GM12878 (cell line): Measurements from ENCODE around the gene COLQ. TPM values are rescaled to one million over a fixed set of nuclear protein-coding genes. Genes with fewer than 3 reads are reported as not detected.

Experiments
- ATAC-seq: fragments of 200-7000 bp; cut with Tn5 transposase; 3 replicates; pipeline ENCODE4 v1.9.1; 2020; ENCODE audit warnings: mild to moderate bottlenecking, moderate library complexity
- BruUV-seq: library from RNA; stranded (reverse); fragments of 400-500 nt; replicated peaks from 2 replicates; lab custom pipeline; 2021; lab: Mats Ljungman, UMichigan
- CTCF ChIA-PET: fragments of 300-600 bp; sonication (Branson Sonifier 250); formaldehyde crosslinking; extraction: SDS; loops from one replicate; lab custom pipeline; 2021; ENCODE audit warnings: inconsistent platforms; lab: Yijun Ruan, JAX
- POLR2A ChIA-PET: fragments of 350-600 bp; formaldehyde crosslinking; extraction: SDS; loops from one replicate; lab custom pipeline; 2021; ENCODE audit warnings: inconsistent platforms; lab: Charles Lee
- RAD21 ChIA-PET: fragments of 300-600 bp; sonication (Branson Sonifier 250); formaldehyde crosslinking; loops from one replicate; lab custom pipeline; 2023; ENCODE audit warnings: antibody characterized with exemption; ENCODE audit not compliant: unreplicated experiment; lab: Charles Lee
- SMC1A ChIA-PET: fragments of 300-600 bp; sonication (Branson Sonifier 250); formaldehyde crosslinking; loops from one replicate; lab custom pipeline; 2023; ENCODE audit not compliant: unreplicated experiment, uncharacterized antibody; lab: Charles Lee
- DNase-seq: peaks from one replicate; pipeline ENCODE4 v3.0.0-alpha.2; 2011; ENCODE audit warnings: low read depth, low spot score
- FAIRE-seq: peaks from 3 replicates; lab custom pipeline; 2011; peaks lifted over from hg19 to GRCh38; lab: Jason Lieb, UNC
- H2AFZ ChIP-seq: 2 replicates; pipeline ENCODE4 v1.6.0; 2011; ENCODE audit warnings: low read depth, low read length, control low read depth; ENCODE audit not compliant: control insufficient read depth
- H3K27ac ChIP-seq: 2 replicates; pipeline ENCODE4 v1.5.1; 2011; ENCODE audit warnings: control low read depth; ENCODE audit not compliant: control insufficient read depth, insufficient read depth
- H3K27me3 ChIP-seq, 2 experiments: replicated peaks in 1 of 2; 2 replicates each; pipeline versions ENCODE4 v1.6.0 to v1.6.1; 2011; ENCODE audit warnings: low read length in 1 of 2; ENCODE audit not compliant: control insufficient read depth in 2 of 2, insufficient read depth in 2 of 2
- H3K36me3 ChIP-seq, 2 experiments: 2 replicates each; pipeline ENCODE4 v1.5.1; 2011; ENCODE audit warnings: low read length in 1 of 2; ENCODE audit not compliant: control insufficient read depth in 2 of 2, insufficient read depth in 2 of 2
- H3K4me1 ChIP-seq: 2 replicates; pipeline ENCODE4 v1.6.1; 2011; ENCODE audit warnings: mild to moderate bottlenecking, low read length, moderate library complexity, mixed read lengths; ENCODE audit not compliant: control insufficient read depth, insufficient read depth
- H3K4me2 ChIP-seq: 2 replicates; pipeline ENCODE4 v1.6.0; 2011; ENCODE audit warnings: control low read depth; ENCODE audit not compliant: control insufficient read depth, insufficient read depth
- H3K4me3 ChIP-seq: fragments of 200-600 bp; sonication (generic); 2 replicates; pipeline ENCODE4 v1.5.1; 2016
- H3K79me2 ChIP-seq: 2 replicates; pipeline ENCODE4 v1.6.0; 2011; ENCODE audit warnings: low read length; ENCODE audit not compliant: control insufficient read depth, insufficient read depth
- H3K9ac ChIP-seq: 2 replicates; pipeline ENCODE4 v1.8.0; 2011; ENCODE audit warnings: low read length, control low read depth, mixed read lengths; ENCODE audit not compliant: control insufficient read depth, insufficient read depth
- H3K9me3 ChIP-seq: replicated peaks from 3 replicates; pipeline ENCODE4 v1.5.1; 2011; ENCODE audit warnings: mild to moderate bottlenecking, low read length; ENCODE audit not compliant: control insufficient read depth, insufficient read depth
- H4K20me1 ChIP-seq: 2 replicates; pipeline ENCODE4 v1.6.0; 2011; ENCODE audit not compliant: control insufficient read depth, insufficient read depth
- CHD1 ChIP-seq: IDR thresholded peaks from 2 replicates; pipeline ENCODE4 v1.6.1; 2012; ENCODE audit warnings: low read depth, low read length, improper control_type of control experiment
- EED ChIP-seq: sonication (generic); IDR thresholded peaks from 2 replicates; pipeline ENCODE4 v1.6.1; 2016; ENCODE audit warnings: antibody characterized with exemption, low read depth
- EGR1 ChIP-seq, 2 experiments: IDR thresholded peaks; 1 replicate in 1 of 2; 2 replicates in 1 of 2; pipeline ENCODE4 v1.6.1; 2011 to 2012; ENCODE audit warnings: low read depth in 2 of 2, low read length in 2 of 2, borderline replicate concordance in 1 of 2, mild to moderate bottlenecking in 1 of 2, moderate library complexity in 1 of 2
- NFIC ChIP-seq: IDR thresholded peaks from 2 replicates; pipeline ENCODE4 v1.6.1; 2012; ENCODE audit warnings: low read depth, mild to moderate bottlenecking, inconsistent platforms, low read length, moderate library complexity
- NFYB ChIP-seq: IDR thresholded peaks from 2 replicates; pipeline ENCODE4 v1.6.1; 2011; ENCODE audit warnings: low read depth, mild to moderate bottlenecking, low read length, improper control_type of control experiment, moderate library complexity; ENCODE audit not compliant: insufficient read depth
- PAX5 ChIP-seq: IDR thresholded peaks from 2 replicates; pipeline ENCODE4 v1.6.1; 2011; ENCODE audit warnings: low read depth, low read length, borderline replicate concordance
- RAD51 ChIP-seq: fragments of 450-650 bp; IDR thresholded peaks from 2 replicates; pipeline ENCODE4 v1.6.1; 2016; ENCODE audit warnings: moderate library complexity, mild to moderate bottlenecking, inconsistent platforms
- RUNX3 ChIP-seq: IDR thresholded peaks from 2 replicates; pipeline ENCODE4 v1.6.1; 2012; ENCODE audit warnings: low read length, inconsistent platforms
- SKIL ChIP-seq: fragments of 450-650 bp; IDR thresholded peaks from 2 replicates; pipeline ENCODE4 v1.6.1; 2017; ENCODE audit warnings: mild to moderate bottlenecking, low read depth, inconsistent platforms; ENCODE audit not compliant: poor library complexity, severe bottlenecking
- ZBED1 ChIP-seq: IDR thresholded peaks from 2 replicates; pipeline ENCODE4 v1.6.1; 2016; ENCODE audit warnings: borderline replicate concordance
- ZNF592 ChIP-seq: fragments of 450-650 bp; IDR thresholded peaks from 2 replicates; pipeline ENCODE4 v1.6.1; 2017; ENCODE audit warnings: mild to moderate bottlenecking, moderate library complexity
- WGBS: methylation state at CpG from one replicate; pipeline ENCODE4 v1.1.6; 2016; ENCODE audit warnings: low lambda C conversion rate; ENCODE audit not compliant: insufficient replicate concordance, insufficient coverage; ENCODE audit errors: missing lambda C conversion rate; 5-methylcytosine and 5-hydroxymethylcytosine counted together
- in situ Hi-C: fragments of 300-500 bp; cut with MboI; formaldehyde crosslinking; loops from 9 replicates; pipeline ENCODE4 v1.14.3; 2018; ENCODE audit warnings: mixed read lengths
- intact Hi-C: fragments of 100-400 bp; cut with micrococcal nuclease; formaldehyde crosslinking; loops from one replicate; pipeline ENCODE4 v1.14.2; 2022; ENCODE audit not compliant: unreplicated experiment
- polyA plus RNA-seq, 11 experiments: library from polyadenylated mRNA; depleted of rRNA in 4 of 11; unstranded in 6 of 11; stranded (reverse) in 5 of 11; fragments of >200 nt; fragmentation: Nextera tagmentation in 4 of 11; fragmentation: Illumina TruSeq in 1 of 11; extraction: Ambion mirVana in 4 of 11; extraction: Trizol in 1 of 11; gene quantifications; 1 replicate in 1 of 11; 2 replicates in 10 of 11; pipeline versions ENCODE4 v1.2.1 to v1.2.3, GENCODE V29; 2011 to 2016; ENCODE audit warnings: inconsistent platforms in 2 of 11, missing spikeins in 2 of 11, low read depth in 1 of 11
- total RNA-seq, 4 experiments: library from RNA; depleted of rRNA in 3 of 4; stranded (reverse); fragments of >200 nt in 3 of 4; fragmentation: Illumina TruSeq in 1 of 4; extraction: Trizol in 1 of 4; gene quantifications; 2 replicates each; pipeline versions ENCODE4 v1.2.1 to v1.2.3, GENCODE V29; 2013 to 2021
- TF ChIP-seq, protein P1 (sequence below), 3 experiments: IDR thresholded peaks in 2 of 3; conservative IDR thresholded peaks in 1 of 3; 2 replicates each; pipeline ENCODE4 v1.5.1; 2011; ENCODE audit warnings: low read depth in 3 of 3, low read length in 3 of 3, mild to moderate bottlenecking in 3 of 3, control low read depth in 2 of 3, moderate library complexity in 2 of 3, inconsistent platforms in 1 of 3, mixed read lengths in 1 of 3; ENCODE audit not compliant: control insufficient read depth in 2 of 3, insufficient read depth in 1 of 3; ENCODE audit errors: extremely low read depth in 1 of 3

COLQ gene
- total and polyA plus RNA-seq, 10 of the 15 experiments (the other 5 are each of a cell fraction or from before 2014, with no cell fraction given), result 0.13 to 2.7 (median 0.70) TPM

GRCh38 chr3:15403965-15404364, 117.5 kb downstream of the COLQ start (continued):
- peak; percentile 33; the same call in 1 of the 2 replicates for TF ChIP-seq ZNF592

DNA sequence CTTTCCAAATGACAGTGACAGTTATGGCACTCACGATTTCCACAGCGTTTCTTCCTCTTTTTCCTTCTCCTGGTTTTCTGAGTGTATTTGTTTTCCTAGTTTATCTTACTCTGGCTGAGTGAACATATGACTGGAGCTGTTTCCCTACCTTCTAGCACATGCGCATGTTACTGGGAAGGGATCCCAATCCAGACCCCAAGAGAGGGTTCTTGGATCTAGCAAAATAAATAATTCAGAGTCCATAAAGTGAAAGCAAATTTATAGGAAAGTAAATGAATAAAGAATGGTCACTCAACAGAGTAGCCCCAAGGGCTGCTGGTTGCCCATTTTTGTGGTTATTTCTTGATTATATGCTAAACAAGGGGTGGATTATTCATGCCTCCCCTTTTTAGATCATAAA, 118.0 kb downstream of the COLQ start:
- FAIRE-seq (no peak), DNase-seq (no peak), ATAC-seq (no peak)
- H3K27me3 ChIP-seq, result no peaks in the 10 kb centered on the region
- H3K4me1 ChIP-seq, result peaks cover 8% of the 10 kb centered on the region
- no peak overlapping the region for H3K9ac ChIP-seq
- in situ Hi-C loops (loop anchor here (5.0 kb wide), 2 partner anchors 201 to 286 kb away; no protein-coding TSS in a partner anchor), intact Hi-C loops (no loop called here)
- POLR2A ChIA-PET, result no interaction called here
- H3K4me2 ChIP-seq, result no peak overlapping the region
- H2AFZ ChIP-seq, result no peak overlapping the region
- CTCF ChIA-PET, result interaction anchor here (1.0 to 10.1 kb wide), 9 partner anchors 16 to 286 kb away, joined by 3 to 302 read pairs (median 5); partner anchors contain the start of gene CAPN7
- no peaks in the 10 kb centered on the region for H3K36me3 ChIP-seq
- H4K20me1 ChIP-seq, result no peaks in the 10 kb centered on the region
- no peak overlapping the region for H3K27ac ChIP-seq
- no TSS peak for BruUV-seq
- H3K4me3 ChIP-seq, result no peak overlapping the region
- no peak for TF ChIP-seq ZBED1
- TF ChIP-seq EED, result no peak
- no peak for TF ChIP-seq NFIC
- TF ChIP-seq, protein P1, sequence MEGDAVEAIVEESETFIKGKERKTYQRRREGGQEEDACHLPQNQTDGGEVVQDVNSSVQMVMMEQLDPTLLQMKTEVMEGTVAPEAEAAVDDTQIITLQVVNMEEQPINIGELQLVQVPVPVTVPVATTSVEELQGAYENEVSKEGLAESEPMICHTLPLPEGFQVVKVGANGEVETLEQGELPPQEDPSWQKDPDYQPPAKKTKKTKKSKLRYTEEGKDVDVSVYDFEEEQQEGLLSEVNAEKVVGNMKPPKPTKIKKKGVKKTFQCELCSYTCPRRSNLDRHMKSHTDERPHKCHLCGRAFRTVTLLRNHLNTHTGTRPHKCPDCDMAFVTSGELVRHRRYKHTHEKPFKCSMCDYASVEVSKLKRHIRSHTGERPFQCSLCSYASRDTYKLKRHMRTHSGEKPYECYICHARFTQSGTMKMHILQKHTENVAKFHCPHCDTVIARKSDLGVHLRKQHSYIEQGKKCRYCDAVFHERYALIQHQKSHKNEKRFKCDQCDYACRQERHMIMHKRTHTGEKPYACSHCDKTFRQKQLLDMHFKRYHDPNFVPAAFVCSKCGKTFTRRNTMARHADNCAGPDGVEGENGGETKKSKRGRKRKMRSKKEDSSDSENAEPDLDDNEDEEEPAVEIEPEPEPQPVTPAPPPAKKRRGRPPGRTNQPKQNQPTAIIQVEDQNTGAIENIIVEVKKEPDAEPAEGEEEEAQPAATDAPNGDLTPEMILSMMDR (IDR thresholded peaks at IDR 0.05 in 2 of 3, conservative IDR thresholded peaks at IDR 0.05 in 1 of 3; ENCODE audit: control insufficient read depth in 2 of 3, extremely low read depth in 1 of 3, insufficient read depth in 1 of 3, low read depth in 3 of 3, low read length in 3 of 3), result no peak
- TF ChIP-seq SKIL, result no peak
- TF ChIP-seq CHD1, result no peak
- TF ChIP-seq EGR1 (IDR thresholded peaks at IDR 0.05; ENCODE audit: borderline replicate concordance in 1 of 2, low read depth in 2 of 2, low read length in 2 of 2), result no peak
- no peak for TF ChIP-seq PAX5
- no peak for TF ChIP-seq NFYB
- TF ChIP-seq RAD51, result no peak
- TF ChIP-seq RUNX3, result no peak
- H3K9me3 ChIP-seq, result no peaks in the 10 kb centered on the region
- SMC1A ChIA-PET, result interaction anchor here (0.7 to 8.7 kb wide), 9 partner anchors 13 to 301 kb away, joined by 3 to 223 read pairs (median 5); partner anchors contain the start of gene CAPN7
- no peaks in the 10 kb centered on the region for H3K79me2 ChIP-seq
- 85% methylated on average over 3 of the region's 3 CpGs for WGBS
- RAD21 ChIA-PET, result interaction anchor here (1.4 to 6.8 kb wide), 3 partner anchors 16 to 136 kb away, joined by 4 to 143 read pairs (median 19); no protein-coding TSS in a partner anchor
